Measurements from ENCODE around the gene P2RX6. TPM values are rescaled to one million over a fixed set of nuclear protein-coding genes. Genes with fewer than 3 reads are reported as not detected.
A peak's percentile ranks its signal among the peaks of the same experiment; 100 is the strongest.

The P2RX6 gene
- total RNA-seq, 2 experiments from 2014 or later, result 0.14 to 0.69 TPM

DNA sequence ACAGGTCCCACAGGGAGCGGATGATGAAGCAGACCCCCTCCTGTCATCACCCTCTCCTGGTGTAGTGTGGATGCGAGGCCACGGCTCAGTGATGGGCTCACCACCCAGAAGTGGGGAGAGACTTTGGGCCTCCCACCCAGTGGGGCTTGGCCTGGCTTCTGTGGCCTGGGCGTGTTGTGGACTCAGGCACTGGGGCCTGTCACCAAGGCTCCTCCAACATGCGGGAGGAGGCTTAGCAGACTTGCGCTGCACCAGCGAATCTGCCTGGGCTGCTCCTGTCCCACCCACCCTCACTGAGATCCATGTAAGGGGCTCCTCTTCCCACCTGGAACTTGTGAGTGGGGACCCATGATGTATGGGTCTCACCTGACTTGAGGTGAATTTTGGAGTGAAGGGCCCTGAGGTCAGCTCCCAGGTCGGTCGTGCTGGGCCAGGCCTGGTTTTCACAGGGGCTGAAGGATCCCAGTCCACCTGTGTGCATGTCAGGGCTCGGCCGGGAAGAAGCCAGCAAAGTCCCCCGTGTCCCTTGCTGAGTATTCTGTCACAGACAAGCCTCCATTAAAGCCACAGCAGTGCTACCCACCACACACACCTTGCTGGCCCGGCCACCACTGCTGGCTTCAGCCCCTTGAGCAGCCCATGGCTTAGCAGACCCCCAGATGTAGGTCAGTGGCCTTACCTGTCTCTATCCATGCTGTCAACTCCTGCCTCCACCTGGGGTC lies 17.3 kb upstream of the P2RX6 start:
- Mint-ChIP-seq H3K36me3 (ENCODE audit: low read depth) (peaks cover 43% of the 10 kb centered on the region), H3K27me3 (no peaks in the 10 kb centered on the region), H3K27ac (no peak overlapping the region), H3K4me1 (ENCODE audit: low read depth) (peaks cover 32% of the 10 kb centered on the region), H3K4me3 (no peak overlapping the region), H3K9me3 (no peaks in the 10 kb centered on the region)
- TF ChIP-seq, protein P1, sequence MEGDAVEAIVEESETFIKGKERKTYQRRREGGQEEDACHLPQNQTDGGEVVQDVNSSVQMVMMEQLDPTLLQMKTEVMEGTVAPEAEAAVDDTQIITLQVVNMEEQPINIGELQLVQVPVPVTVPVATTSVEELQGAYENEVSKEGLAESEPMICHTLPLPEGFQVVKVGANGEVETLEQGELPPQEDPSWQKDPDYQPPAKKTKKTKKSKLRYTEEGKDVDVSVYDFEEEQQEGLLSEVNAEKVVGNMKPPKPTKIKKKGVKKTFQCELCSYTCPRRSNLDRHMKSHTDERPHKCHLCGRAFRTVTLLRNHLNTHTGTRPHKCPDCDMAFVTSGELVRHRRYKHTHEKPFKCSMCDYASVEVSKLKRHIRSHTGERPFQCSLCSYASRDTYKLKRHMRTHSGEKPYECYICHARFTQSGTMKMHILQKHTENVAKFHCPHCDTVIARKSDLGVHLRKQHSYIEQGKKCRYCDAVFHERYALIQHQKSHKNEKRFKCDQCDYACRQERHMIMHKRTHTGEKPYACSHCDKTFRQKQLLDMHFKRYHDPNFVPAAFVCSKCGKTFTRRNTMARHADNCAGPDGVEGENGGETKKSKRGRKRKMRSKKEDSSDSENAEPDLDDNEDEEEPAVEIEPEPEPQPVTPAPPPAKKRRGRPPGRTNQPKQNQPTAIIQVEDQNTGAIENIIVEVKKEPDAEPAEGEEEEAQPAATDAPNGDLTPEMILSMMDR (IDR thresholded peaks at IDR 0.05), result no peak
- CTCF ChIA-PET, result no interaction called here
- Histone ChIP-seq H3K9me3 (ENCODE audit: control insufficient read depth in 1 of 2, insufficient read depth in 1 of 2, low read length in 2 of 2) (no peaks in the 10 kb centered on the region), H3K4me3 (ENCODE audit: low read length) (no peak overlapping the region), H3K36me3 (ENCODE audit: insufficient read depth, low read length) (peaks cover 60% of the 10 kb centered on the region), H3K27ac (ENCODE audit: low read depth in 1 of 2, low read length in 2 of 2) (no peak overlapping the region), H3K4me1 (ENCODE audit: insufficient read depth, low read length) (peaks cover 41% of the 10 kb centered on the region), H3K27me3 (ENCODE audit: control insufficient read depth in 1 of 2, insufficient read depth in 2 of 2, low read length in 2 of 2) (no peaks in the 10 kb centered on the region)
- DNase-seq, result peak in 1 of 14 experiments; percentile 14
- POLR2A ChIA-PET, result interaction anchor here (3.6 kb wide), 1 partner anchor 16 kb away, joined by 25 read pairs; the partner anchor contains the start of gene LZTR1
- intact Hi-C loops (cut with DNase I, micrococcal nuclease), result no loop called here
- ATAC-seq (ENCODE audit: poor library complexity), result no peak

DNA sequence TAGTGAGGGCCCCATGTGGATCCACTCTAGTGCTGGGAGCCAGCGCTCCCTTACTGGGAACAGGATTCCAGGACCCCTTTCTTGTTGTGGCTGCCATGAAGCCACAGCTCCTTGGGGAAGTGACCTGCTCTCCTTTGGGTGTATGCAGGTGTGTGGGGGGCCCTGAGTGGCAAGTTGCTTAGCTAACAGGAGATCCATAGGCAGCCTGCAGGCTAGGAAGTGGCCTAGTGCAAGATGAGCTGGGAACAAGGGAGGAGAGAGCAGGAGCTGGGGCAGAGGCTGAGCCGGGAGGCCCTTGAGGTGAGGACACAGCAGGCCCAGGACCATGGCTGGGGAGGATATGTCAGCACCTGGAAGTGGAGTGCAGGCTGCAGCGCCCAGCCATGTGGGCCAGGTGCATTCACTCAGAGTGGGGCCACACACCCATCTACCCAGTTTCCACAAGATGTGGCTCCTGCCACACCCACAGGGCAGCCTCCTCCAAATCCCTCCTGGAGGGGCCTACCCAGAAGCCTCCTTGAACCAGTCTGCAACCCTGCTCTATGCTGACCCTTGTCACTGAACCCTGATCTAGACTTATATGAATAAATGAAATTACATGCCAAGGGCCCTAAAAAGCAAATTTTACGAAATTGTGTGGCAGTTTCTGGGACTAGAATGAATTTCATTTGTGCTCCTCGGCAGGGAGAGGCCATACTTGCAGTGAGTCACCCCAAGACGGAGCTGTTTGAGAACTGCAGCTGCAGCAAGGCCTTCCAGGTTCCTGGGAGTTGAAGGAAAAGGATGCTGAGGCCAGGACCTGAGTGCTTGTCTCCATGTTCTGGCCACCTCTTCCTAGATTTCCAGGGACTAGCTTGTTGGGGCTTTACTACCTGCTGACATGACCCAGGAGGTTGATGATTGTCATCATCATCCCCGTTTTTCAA lies 16.3 kb upstream of the P2RX6 start:
- Histone ChIP-seq H3K27ac (ENCODE audit: low read depth in 1 of 2, low read length in 2 of 2) (no peak overlapping the region), H3K9me3 (ENCODE audit: control insufficient read depth in 1 of 2, insufficient read depth in 1 of 2, low read length in 2 of 2) (no peaks in the 10 kb centered on the region), H3K36me3 (ENCODE audit: insufficient read depth, low read length) (peaks cover 54% of the 10 kb centered on the region), H3K4me3 (ENCODE audit: low read length) (no peak overlapping the region), H3K27me3 (ENCODE audit: control insufficient read depth in 1 of 2, insufficient read depth in 2 of 2, low read length in 2 of 2) (no peaks in the 10 kb centered on the region), H3K4me1 (ENCODE audit: insufficient read depth, low read length) (peaks cover 51% of the 10 kb centered on the region)
- no peak for ATAC-seq (ENCODE audit: poor library complexity)
- Mint-ChIP-seq H3K27ac (peak overlapping the region; percentile 63), H3K4me3 (peak overlapping the region; percentile 70), H3K27me3 (no peaks in the 10 kb centered on the region), H3K36me3 (ENCODE audit: low read depth) (peaks cover 43% of the 10 kb centered on the region), H3K9me3 (no peaks in the 10 kb centered on the region), H3K4me1 (ENCODE audit: low read depth) (peaks cover 42% of the 10 kb centered on the region)
- intact Hi-C loops (cut with DNase I, micrococcal nuclease), result no loop called here
- ChIA-PET POLR2A (interaction anchor here (3.6 kb wide), 1 partner anchor 17 kb away, joined by 25 read pairs; the partner anchor contains the start of gene LZTR1), CTCF (no interaction called here)
- DNase-seq, result peak in 1 of 14 experiments; percentile 12
- TF ChIP-seq, protein P1 (IDR thresholded peaks at IDR 0.05), result no peak

DNA sequence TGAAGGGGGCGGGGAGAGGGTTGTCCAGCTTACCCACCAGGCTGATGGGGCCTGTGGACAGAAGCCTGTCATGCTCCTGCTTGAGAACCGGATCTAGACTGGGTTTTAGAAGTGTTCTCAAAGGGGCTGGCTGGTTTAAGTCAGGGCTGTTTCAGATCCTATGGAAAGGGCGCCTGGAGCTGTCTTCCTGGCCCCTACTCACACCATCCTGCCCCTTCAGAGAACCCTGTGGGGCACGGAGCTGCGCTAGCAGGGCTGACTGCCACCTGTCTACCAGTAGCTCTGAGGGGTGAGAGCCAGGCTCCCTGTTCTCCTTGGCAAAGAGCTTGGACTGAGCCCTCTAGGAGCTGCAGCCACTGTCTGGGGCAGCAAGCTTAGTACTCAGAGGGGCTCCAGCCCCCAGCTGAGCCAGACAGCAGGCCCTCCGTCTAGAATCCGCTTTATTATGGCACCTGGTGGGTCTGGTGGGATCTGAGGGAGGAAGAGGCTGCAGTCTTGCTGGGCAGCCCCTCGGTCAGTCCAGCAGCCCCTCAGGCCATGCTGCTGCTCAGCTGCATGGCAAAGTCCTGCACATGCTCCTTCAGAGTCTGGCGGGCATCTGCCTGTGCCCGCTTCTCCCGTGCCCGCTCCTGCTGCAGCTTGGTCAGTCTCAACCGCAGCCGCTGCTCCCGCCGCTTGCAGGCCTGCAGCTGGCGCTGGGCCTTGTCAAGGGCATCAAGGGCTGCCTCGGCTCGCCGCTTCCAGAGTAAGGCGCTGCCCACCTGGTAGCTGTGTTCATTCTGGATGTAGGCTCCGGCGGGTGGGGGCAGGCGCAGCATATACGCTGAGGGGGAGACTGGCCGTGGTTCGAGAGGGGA lies 15.4 kb upstream of the P2RX6 start:
- Histone ChIP-seq H3K9me3 (ENCODE audit: control insufficient read depth in 1 of 2, insufficient read depth in 1 of 2, low read length in 2 of 2) (no peaks in the 10 kb centered on the region), H3K36me3 (ENCODE audit: insufficient read depth, low read length) (peaks cover 49% of the 10 kb centered on the region), H3K27ac (ENCODE audit: low read depth in 1 of 2, low read length in 2 of 2) (peak overlapping the region; percentile 27 to 100), H3K4me3 (ENCODE audit: low read length) (no peak overlapping the region), H3K4me1 (ENCODE audit: insufficient read depth, low read length) (peaks cover 54% of the 10 kb centered on the region), H3K27me3 (ENCODE audit: control insufficient read depth in 1 of 2, insufficient read depth in 2 of 2, low read length in 2 of 2) (no peaks in the 10 kb centered on the region)
- ATAC-seq (ENCODE audit: poor library complexity) (no peak), DNase-seq (peak in 1 of 14 experiments; percentile 26)
- POLR2A ChIA-PET, result interaction anchor here (3.6 kb wide), 1 partner anchor 18 kb away, joined by 25 read pairs; the partner anchor contains the start of gene LZTR1
- Mint-ChIP-seq H3K27me3 (no peaks in the 10 kb centered on the region), H3K9me3 (no peaks in the 10 kb centered on the region), H3K36me3 (ENCODE audit: low read depth) (peaks cover 43% of the 10 kb centered on the region), H3K4me1 (ENCODE audit: low read depth) (peaks cover 46% of the 10 kb centered on the region), H3K4me3 (peak overlapping the region; percentile 74), H3K27ac (peak overlapping the region; percentile 97)
- intact Hi-C loops (cut with DNase I, micrococcal nuclease), result loop anchor here in 1 of 2 experiments (5.0 kb wide), 4 partner anchors 142 to 882 kb away; partner anchors contain the start of genes PI4KA, RANBP1, SDF2L1 and SNAP29
- CTCF ChIA-PET, result interaction anchor here (1.5 kb wide), 1 partner anchor 21 kb away, joined by 3 read pairs; no protein-coding TSS in a partner anchor
- TF ChIP-seq, protein P1 (IDR thresholded peaks at IDR 0.05), result no peak
